ENCODE results near the gene ALDH16A1. TPM values are rescaled to one million over a fixed set of nuclear protein-coding genes. Genes with fewer than 3 reads are reported as not detected.
A peak's percentile ranks its signal among the peaks of the same experiment; 100 is the strongest.

The ALDH16A1 gene
- total and polyA plus RNA-seq, 2 of the 8 experiments (the other 6 are each of a cell fraction or from before 2014, with no cell fraction given) = 30.5 to 34.3 TPM

DNA sequence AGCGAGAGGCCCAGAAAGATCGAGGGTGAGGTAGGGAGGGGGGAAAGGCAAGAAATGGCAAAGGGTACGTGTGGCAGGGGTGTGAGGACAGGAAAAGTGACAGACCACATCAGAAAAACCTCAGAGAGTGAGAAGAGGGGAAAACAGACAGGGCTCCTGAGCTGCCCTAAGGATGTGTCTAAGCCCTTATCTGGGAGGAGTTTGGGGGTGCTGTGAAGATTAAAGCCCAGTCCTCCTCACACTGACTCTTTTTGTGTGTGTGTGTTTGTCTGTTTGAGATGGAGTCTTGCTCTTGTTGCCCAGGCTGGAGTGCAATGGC is 29.1 kb upstream of the ALDH16A1 start:
- peak overlapping the region; percentile 65; the same call in 1 of the 2 replicates for H2BK15ac ChIP-seq (ENCODE audit: low read length)
- H3K9ac ChIP-seq (replicated peaks in 1 of 4; ENCODE audit: extremely low read depth in 1 of 4, low read depth in 3 of 4, low read length in 3 of 4) = no peak overlapping the region; a peak in 1 of 7 replicates
- H2BK20ac ChIP-seq (ENCODE audit: low read length) = no peak overlapping the region; the same call in 1 of the 2 replicates
- no peak overlapping the region for H2AFZ ChIP-seq (ENCODE audit: low read length)
- no peak overlapping the region for H3K18ac ChIP-seq (ENCODE audit: extremely low read depth, low read length)
- ChIA-PET POLR2A (ENCODE audit: partially characterized antibody) (interaction anchor here (0.8 to 5.0 kb wide), 7 partner anchors 11 to 90 kb away, joined by 3 to 21 read pairs (median 4); partner anchors contain the start of gene TEAD2), CTCF (ENCODE audit: partially characterized antibody) (interaction anchor here (0.6 to 8.3 kb wide), 10 partner anchors 9 to 48 kb away, joined by 3 to 51 read pairs (median 4); no protein-coding TSS in a partner anchor)
- no peaks in the 10 kb centered on the region for H3K9me3 ChIP-seq (ENCODE audit: insufficient read depth in 2 of 2, low read depth in 1 of 2, low read length in 1 of 2)
- peaks cover 21% of the 10 kb centered on the region for H3K23me2 ChIP-seq (ENCODE audit: low read depth, low read length)
- H3K36me3 ChIP-seq (ENCODE audit: control insufficient read depth in 2 of 4, insufficient read depth in 4 of 4, low read length in 3 of 4) = no peaks in the 10 kb centered on the region
- WGBS, 2 experiments (ENCODE audit: extremely low coverage in 1 of 2, insufficient coverage in 1 of 2, insufficient read length in 1 of 2, insufficient replicate concordance in 2 of 2, low coverage in 1 of 2, low lambda C conversion rate in 2 of 2, missing lambda C conversion rate in 1 of 2) = 28% methylated on average over 3 of the region's 3 CpGs; no CpG with 5 or more reads in 1 of the 2 experiments
- 0 out of 2 replicates have a peak overlapping the region, but pooled peaks have one; percentile 9 for H2AK5ac ChIP-seq (ENCODE audit: low read depth, low read length)
- H3K4me2 ChIP-seq (ENCODE audit: insufficient read depth in 1 of 2, low read depth in 2 of 2, low read length in 2 of 2) = peak overlapping the region; percentile 85 to 88; a peak in 3 of 4 replicates
- H4K91ac ChIP-seq (replicated peaks; ENCODE audit: insufficient read length, low read length) = no peak overlapping the region
- peak overlapping the region; percentile 75; the same call in 1 of the 2 replicates for H2BK12ac ChIP-seq (ENCODE audit: low read depth, low read length)
- DNase-seq (ENCODE audit: low read depth in 1 of 2, low spot score in 2 of 2) (no peak), FAIRE-seq (no peak)
- H3K79me1 ChIP-seq (ENCODE audit: low read depth, low read length) = no peaks in the 10 kb centered on the region
- TF ChIP-seq SP1 (IDR thresholded peaks at IDR 0.05; ENCODE audit: low read depth, low read length) (no peak), BRCA1 (IDR thresholded peaks at IDR 0.05; ENCODE audit: low read depth, low read length) (no peak), EZH2 (IDR thresholded peaks at IDR 0.05; ENCODE audit: low read depth, low read length, severe bottlenecking) (no peak), CREB1 (IDR thresholded peaks at IDR 0.05) (no peak), TAF7 (optimal IDR thresholded peaks at IDR 0.05; ENCODE audit: borderline replicate concordance, low read depth, low read length) (no peak), SIX5 (IDR thresholded peaks at IDR 0.05; ENCODE audit: low read depth, low read length) (no peak), SUZ12 (IDR thresholded peaks at IDR 0.05; ENCODE audit: low read length) (no peak)
- H4K20me1 ChIP-seq (replicated peaks in 1 of 2; ENCODE audit: control insufficient read depth in 1 of 2, insufficient read depth in 2 of 2, low read length in 2 of 2) = no peaks in the 10 kb centered on the region
- no peak overlapping the region for H3K4ac ChIP-seq (replicated peaks; ENCODE audit: insufficient read length, low read depth, low read length)
- peaks cover 23 to 61% (median 57%) of the 10 kb centered on the region in 4 experiments for H3K27me3 ChIP-seq (replicated peaks in 1 of 4; ENCODE audit: control insufficient read depth in 3 of 4, extremely low read depth in 1 of 4, insufficient read depth in 3 of 4, low read length in 3 of 4)
- H2BK5ac ChIP-seq (ENCODE audit: low read depth, low read length) = no peak overlapping the region
- no peak overlapping the region for H4K8ac ChIP-seq (ENCODE audit: extremely low read depth, insufficient read depth, low read length)
- no peak overlapping the region for H3K23ac ChIP-seq (ENCODE audit: insufficient read length)
- H3K14ac ChIP-seq (ENCODE audit: insufficient read length) = no peak overlapping the region
- peaks cover 7 to 38% (median 24%) of the 10 kb centered on the region in 4 experiments for H3K4me1 ChIP-seq (replicated peaks in 1 of 4; ENCODE audit: control insufficient read depth in 3 of 4, insufficient read depth in 4 of 4, low read length in 3 of 4)
- no peak overlapping the region for H3K56ac ChIP-seq (replicated peaks; ENCODE audit: insufficient read length, low read depth, low read length)
- no peaks in the 10 kb centered on the region for H3K79me2 ChIP-seq (ENCODE audit: control insufficient read depth in 1 of 2, insufficient read depth in 2 of 2, low read length in 2 of 2)
- no peak overlapping the region for H2BK120ac ChIP-seq (replicated peaks; ENCODE audit: low read depth, low read length)
- no peak overlapping the region for H3K27ac ChIP-seq (ENCODE audit: low read depth, low read length)
- H3K4me3 ChIP-seq (ENCODE audit: extremely low read depth in 1 of 4, insufficient read depth in 2 of 4, low read depth in 3 of 4, low read length in 4 of 4) = no peak overlapping the region
- no peak overlapping the region for H4K5ac ChIP-seq (ENCODE audit: insufficient read length, low read depth, low read length)

Data from H1 (cell line).